Measurements from ENCODE around the gene STRA6.
A peak's percentile ranks its signal among the peaks of the same experiment; 100 is the strongest.

The STRA6 gene

DNA sequence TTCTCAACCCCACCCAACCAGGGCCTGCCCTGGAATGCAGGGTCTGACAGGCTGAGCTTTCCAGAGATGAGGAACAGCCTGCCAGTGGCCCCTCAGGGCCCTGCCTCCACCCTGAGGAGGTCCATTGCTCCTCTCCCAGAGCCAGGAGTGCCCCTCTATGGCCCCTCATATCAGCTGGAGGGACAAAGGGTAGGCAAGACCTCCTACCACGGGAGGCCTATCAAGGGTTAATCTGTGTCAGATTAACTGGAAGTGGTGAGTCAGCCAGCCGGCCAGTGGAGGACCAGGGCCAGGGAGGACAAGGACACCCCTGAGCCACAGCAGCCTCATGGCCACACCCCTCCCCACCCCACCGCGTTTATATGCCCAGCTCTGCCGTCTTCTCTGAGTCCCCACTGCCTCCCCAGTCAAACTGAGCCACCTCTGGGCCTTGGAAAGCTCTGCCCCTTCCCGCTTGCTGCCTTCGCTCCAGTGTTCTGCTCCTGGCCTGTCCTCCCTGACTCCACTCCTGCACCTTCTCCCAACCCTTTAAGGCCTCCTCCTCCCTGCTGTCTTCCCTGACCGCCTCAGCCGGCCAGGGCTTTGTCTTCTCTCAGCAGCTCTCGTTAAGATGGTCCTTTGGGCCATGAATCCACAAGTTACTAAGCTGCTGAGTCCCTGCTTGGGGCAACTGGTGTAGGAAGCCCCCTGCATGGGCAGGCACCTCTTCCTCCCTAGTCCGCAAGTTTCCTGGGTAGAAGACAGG, 40.0 kb upstream of the STRA6 start:
- Histone ChIP-seq H3K9ac (ENCODE audit: insufficient read length) (no peak overlapping the region), H3K36me3 (ENCODE audit: insufficient read depth, low read length) (no peaks in the 10 kb centered on the region), H3K27ac (no peak overlapping the region), H3K9me3 (ENCODE audit: low read depth, low read length) (no peaks in the 10 kb centered on the region), H3K4me3 (no peak overlapping the region)
- DNase-seq (ENCODE audit: low read depth, low spot score) = no peak
- TF ChIP-seq FOXP2 (optimal IDR thresholded peaks at IDR 0.05; ENCODE audit: control extremely low read depth, extremely low read length, insufficient read depth) = no peak
- no peak for TF ChIP-seq EZH2 (IDR thresholded peaks at IDR 0.05)
- no peak for TF ChIP-seq POLR2AphosphoS5 (IDR thresholded peaks at IDR 0.05; ENCODE audit: borderline replicate concordance, low read depth, low read length)

DNA sequence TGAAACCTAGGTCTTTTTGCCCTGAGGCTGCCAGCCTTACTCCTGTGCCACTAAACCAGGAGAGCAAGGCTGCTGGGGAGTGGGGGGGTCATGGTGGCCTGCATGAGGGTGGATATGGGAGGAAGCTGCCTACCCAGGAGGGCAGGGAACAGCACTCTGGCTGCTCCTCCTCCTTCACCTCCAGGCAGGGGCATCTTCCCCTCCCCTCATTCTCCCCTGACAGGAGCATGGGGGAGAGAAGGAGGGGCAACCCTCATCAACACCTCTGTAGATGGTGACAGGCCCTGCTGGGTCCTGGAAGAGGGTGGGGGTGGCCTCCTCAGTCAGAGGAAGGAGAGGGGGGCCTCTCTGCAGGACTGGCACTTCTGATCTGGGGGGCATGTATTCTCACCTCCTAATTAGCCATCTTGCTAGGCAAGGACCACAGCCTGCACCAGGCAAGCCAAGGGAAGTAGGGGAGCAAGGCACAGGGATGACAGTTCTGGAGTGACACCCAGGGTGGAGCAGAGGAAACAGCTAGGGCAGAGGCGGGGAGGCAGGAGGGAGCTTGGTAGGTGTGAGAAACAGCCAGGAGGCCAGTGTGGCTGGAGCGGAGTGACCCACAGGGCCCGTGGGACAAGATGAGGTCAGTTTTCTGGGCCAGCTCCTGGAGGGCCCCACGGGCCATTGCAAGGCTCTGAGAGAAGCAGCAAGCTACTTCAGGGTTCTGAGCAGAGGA, 38.5 kb upstream of the STRA6 start:
- TF ChIP-seq POLR2AphosphoS5 (IDR thresholded peaks at IDR 0.05; ENCODE audit: borderline replicate concordance, low read depth, low read length) (no peak), FOXP2 (optimal IDR thresholded peaks at IDR 0.05; ENCODE audit: control extremely low read depth, extremely low read length, insufficient read depth) (no peak), EZH2 (IDR thresholded peaks at IDR 0.05) (no peak)
- Histone ChIP-seq H3K27ac (peak overlapping the region; percentile 79; the same call in 1 of the 2 replicates), H3K4me3 (no peak overlapping the region), H3K9ac (ENCODE audit: insufficient read length) (no peak overlapping the region), H3K9me3 (ENCODE audit: low read depth, low read length) (no peaks in the 10 kb centered on the region), H3K36me3 (ENCODE audit: insufficient read depth, low read length) (no peaks in the 10 kb centered on the region)
- DNase-seq (ENCODE audit: low read depth, low spot score) = no peak

DNA sequence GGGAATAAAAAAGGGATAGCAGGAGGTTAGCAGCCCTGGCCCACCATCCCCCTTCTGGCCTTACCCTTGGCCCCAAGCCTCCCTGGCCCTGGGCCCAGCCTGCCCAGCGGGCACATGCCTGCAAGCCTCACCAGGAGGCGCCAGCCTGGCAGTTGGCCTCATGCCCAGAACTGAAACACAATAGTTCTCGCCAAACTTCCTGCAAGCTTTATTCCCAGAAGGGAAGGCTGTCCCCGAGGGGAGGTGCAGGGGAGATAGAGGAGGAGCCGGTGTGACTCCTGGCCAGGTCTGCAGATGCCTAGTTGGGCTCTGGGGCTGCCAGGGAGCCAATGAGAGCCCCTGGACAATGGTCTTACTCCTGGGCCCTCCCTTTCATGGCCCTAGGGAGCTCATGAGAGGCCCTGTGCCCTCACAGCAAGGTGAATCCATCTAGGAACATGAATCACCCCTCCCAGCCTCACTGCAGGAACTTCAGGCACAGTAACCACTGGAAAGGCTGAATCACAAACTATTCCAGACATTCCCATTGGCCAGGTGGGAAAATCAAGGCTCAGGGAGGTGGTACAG, 37.5 kb upstream of the STRA6 start:
- TF ChIP-seq FOXP2 (optimal IDR thresholded peaks at IDR 0.05; ENCODE audit: control extremely low read depth, extremely low read length, insufficient read depth) (peak; percentile 85), EZH2 (IDR thresholded peaks at IDR 0.05) (no peak), POLR2AphosphoS5 (IDR thresholded peaks at IDR 0.05; ENCODE audit: borderline replicate concordance, low read depth, low read length) (peak; percentile 56; the same call in 1 of the 2 replicates)
- H3K4me3 ChIP-seq = peak overlapping the region; percentile 23; the same call in 1 of the 2 replicates
- peak; percentile 55 for DNase-seq (ENCODE audit: low read depth, low spot score)
- H3K27ac ChIP-seq = peak overlapping the region; percentile 79
- no peaks in the 10 kb centered on the region for H3K36me3 ChIP-seq (ENCODE audit: insufficient read depth, low read length)
- H3K9me3 ChIP-seq (ENCODE audit: low read depth, low read length) = no peaks in the 10 kb centered on the region
- no peak overlapping the region for H3K9ac ChIP-seq (ENCODE audit: insufficient read length)

DNA sequence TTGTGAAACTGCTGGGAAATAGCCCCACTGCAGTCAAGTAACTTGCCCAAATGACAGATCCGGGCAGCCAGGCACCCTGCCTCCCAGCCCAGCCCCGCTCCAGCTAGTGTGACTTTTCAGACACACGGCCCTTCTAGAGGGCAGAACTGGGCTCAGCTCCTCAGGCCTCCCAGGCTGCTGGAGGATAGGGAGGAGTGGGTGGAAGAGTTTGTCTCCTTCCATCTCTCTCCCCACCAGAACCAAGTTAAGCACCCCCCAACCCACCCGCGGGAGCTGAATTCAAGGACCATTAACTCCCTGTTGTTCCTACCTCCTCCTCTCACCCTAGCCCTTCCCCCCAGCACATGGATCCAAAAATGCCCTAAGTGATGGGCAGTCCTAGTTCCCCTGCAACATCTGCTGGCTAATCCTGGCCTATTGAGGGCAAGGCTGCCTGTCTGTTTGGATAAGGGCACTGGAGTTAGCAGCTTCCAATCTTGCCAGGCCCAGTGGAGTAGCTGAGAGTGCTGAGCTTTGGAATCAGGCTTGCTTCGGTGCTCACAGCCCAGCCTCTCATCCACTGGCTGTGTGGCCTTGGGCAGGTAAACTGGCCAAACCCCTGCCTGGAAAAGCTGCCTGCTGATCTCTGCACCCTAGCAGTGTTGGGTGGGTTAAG, 36.6 kb upstream of the STRA6 start:
- no peaks in the 10 kb centered on the region for H3K9me3 ChIP-seq (ENCODE audit: low read depth, low read length)
- H3K36me3 ChIP-seq (ENCODE audit: insufficient read depth, low read length) = no peaks in the 10 kb centered on the region
- no peak for DNase-seq (ENCODE audit: low read depth, low spot score)
- H3K4me3 ChIP-seq = no peak overlapping the region
- TF ChIP-seq EZH2 (IDR thresholded peaks at IDR 0.05) (no peak), FOXP2 (optimal IDR thresholded peaks at IDR 0.05; ENCODE audit: control extremely low read depth, extremely low read length, insufficient read depth) (no peak)
- H3K9ac ChIP-seq (ENCODE audit: insufficient read length) = no peak overlapping the region
- peak overlapping the region; percentile 79 for H3K27ac ChIP-seq

DNA sequence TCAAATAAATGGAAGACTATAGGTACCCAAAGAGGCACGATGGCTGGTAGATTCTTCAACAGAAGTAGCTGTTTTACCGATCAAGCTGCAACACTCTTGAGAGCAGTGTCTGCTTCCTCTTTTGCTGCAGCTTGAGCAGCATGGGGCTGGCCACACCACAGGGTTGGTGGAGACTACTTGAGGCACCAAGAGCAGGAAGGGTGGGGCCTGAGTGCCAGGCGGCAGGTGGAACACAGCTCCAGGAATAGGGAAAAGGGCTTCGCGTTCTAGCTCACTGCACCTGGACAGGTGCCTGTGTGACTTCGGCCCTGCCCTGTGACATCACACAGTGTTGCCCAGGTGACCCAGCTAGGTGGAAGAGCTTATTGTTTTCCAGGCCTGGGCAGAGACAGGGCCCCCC, 33.4 kb upstream of the STRA6 start, which contains the start of gene CCDC33:
TSS of gene CCDC33 (plus strand) at position 365 of the 400 bp plus-strand sequence. CDS start 394 bp downstream, outside the sequence.
- H3K36me3 ChIP-seq (ENCODE audit: insufficient read depth, low read length) = no peaks in the 10 kb centered on the region
- TF ChIP-seq EZH2 (IDR thresholded peaks at IDR 0.05) (no peak), FOXP2 (optimal IDR thresholded peaks at IDR 0.05; ENCODE audit: control extremely low read depth, extremely low read length, insufficient read depth) (no peak), POLR2AphosphoS5 (IDR thresholded peaks at IDR 0.05; ENCODE audit: borderline replicate concordance, low read depth, low read length) (no peak)
- no peak for DNase-seq (ENCODE audit: low read depth, low spot score)
- no peak within 1 kb of the TSS for H3K9ac ChIP-seq (ENCODE audit: insufficient read length)
- H3K4me3 ChIP-seq = no peak within 1 kb of the TSS
- no peaks in the 10 kb centered on the region for H3K9me3 ChIP-seq (ENCODE audit: low read depth, low read length)
- no peak within 1 kb of the TSS for H3K27ac ChIP-seq

DNA sequence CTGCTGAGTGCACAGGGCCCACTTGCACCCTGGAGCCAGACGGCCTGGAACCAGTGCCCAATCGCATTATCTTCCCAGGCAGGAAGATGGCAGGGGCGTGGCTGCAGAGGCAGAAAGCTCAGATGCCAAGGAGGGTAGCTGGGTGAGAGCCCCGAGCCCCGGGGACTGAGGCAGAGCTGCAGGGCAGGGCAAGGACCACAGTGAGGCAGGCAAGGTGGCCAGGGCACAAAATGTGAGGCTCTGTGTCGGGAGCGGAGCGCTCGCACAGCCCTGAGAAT, 31.9 kb upstream of the STRA6 start:
- Histone ChIP-seq H3K9ac (ENCODE audit: insufficient read length) (no peak overlapping the region), H3K27ac (no peak overlapping the region), H3K9me3 (ENCODE audit: low read depth, low read length) (no peaks in the 10 kb centered on the region), H3K36me3 (ENCODE audit: insufficient read depth, low read length) (no peaks in the 10 kb centered on the region), H3K4me3 (no peak overlapping the region)
- TF ChIP-seq POLR2AphosphoS5 (IDR thresholded peaks at IDR 0.05; ENCODE audit: borderline replicate concordance, low read depth, low read length) (no peak), FOXP2 (optimal IDR thresholded peaks at IDR 0.05; ENCODE audit: control extremely low read depth, extremely low read length, insufficient read depth) (no peak), EZH2 (IDR thresholded peaks at IDR 0.05) (no peak)
- DNase-seq (ENCODE audit: low read depth, low spot score) = no peak

DNA sequence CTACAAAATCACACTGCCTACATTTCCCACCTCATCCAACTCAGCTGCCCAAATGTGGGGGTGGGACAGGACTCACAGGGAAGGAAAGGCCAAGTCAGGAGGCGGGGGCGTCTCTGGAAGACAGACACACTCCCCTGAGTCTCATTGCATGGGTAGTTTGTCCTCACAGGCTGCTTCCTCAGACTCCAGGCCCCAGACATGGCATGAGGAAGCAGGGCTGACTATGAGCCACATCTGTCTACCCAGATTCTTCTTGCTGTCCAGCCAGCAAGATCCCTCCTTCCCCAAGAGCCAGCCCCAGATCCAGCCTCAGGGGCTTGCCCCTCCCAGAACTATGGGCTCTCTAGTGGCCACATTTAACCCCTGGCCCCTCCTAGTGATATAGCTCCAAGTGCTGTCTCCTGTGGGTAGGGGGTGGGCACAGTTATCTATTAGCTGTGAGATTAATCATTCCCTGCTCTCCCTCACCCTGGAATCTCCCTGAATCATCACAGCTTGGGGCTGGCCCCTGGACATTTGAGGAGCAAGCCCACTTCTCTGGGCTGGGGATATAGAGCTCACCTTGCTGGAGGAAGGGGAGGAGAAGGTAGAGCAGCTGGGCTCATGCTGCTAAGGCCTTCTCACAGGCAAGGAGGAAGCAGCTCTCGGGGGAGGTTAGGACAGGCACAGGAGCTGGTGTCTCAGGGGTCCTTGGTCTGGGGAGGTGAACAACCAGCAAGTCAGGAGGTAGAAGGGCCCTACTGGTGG, 31.4 kb upstream of the STRA6 start:
- TF ChIP-seq POLR2AphosphoS5 (IDR thresholded peaks at IDR 0.05; ENCODE audit: borderline replicate concordance, low read depth, low read length) (no peak), FOXP2 (optimal IDR thresholded peaks at IDR 0.05; ENCODE audit: control extremely low read depth, extremely low read length, insufficient read depth) (no peak), EZH2 (IDR thresholded peaks at IDR 0.05) (no peak)
- Histone ChIP-seq H3K27ac (no peak overlapping the region), H3K36me3 (ENCODE audit: insufficient read depth, low read length) (no peaks in the 10 kb centered on the region), H3K4me3 (no peak overlapping the region), H3K9ac (ENCODE audit: insufficient read length) (no peak overlapping the region), H3K9me3 (ENCODE audit: low read depth, low read length) (no peaks in the 10 kb centered on the region)
- no peak for DNase-seq (ENCODE audit: low read depth, low spot score)
